HepG2 (cell line): ENCODE data around the gene SNRNP25. TPM values are rescaled to one million over a fixed set of nuclear protein-coding genes. Genes with fewer than 3 reads are reported as not detected.
A peak's percentile ranks its signal among the peaks of the same experiment; 100 is the strongest.

ENCODE experiments used
- CBX2 ChIP-seq, 2 experiments: fragments of 200-600 bp in 1 of 2; sonication (generic); formaldehyde crosslinking in 1 of 2; IDR thresholded peaks; 2 replicates each; pipeline versions ENCODE4 v1.7.0 to v1.8.1; 2018 to 2022; ENCODE audit warnings: low read depth in 2 of 2, low read length in 1 of 2, mild to moderate bottlenecking in 1 of 2, missing genetic modification reagents in 1 of 2
- ELF3 ChIP-seq: IDR thresholded peaks from 2 replicates; pipeline ENCODE4 v1.6.1; 2016; ENCODE audit warnings: missing genetic modification reagents, missing compliant biosample characterization
- FOXP1 ChIP-seq, 2 experiments: fragments of 450-650 bp in 1 of 2; IDR thresholded peaks; 2 replicates each; pipeline ENCODE4 v1.6.1; 2017 to 2018; ENCODE audit warnings: antibody characterized with exemption in 1 of 2
- HOXA9 ChIP-seq: sonication (generic); formaldehyde crosslinking; IDR thresholded peaks from 2 replicates; pipeline ENCODE4 v1.8.1; 2022; ENCODE audit warnings: missing genetic modification reagents, mild to moderate bottlenecking, moderate library complexity, borderline replicate concordance
- ISX ChIP-seq: sonication (generic); formaldehyde crosslinking; conservative IDR thresholded peaks from 2 replicates; pipeline ENCODE4 v1.5.0; 2020; ENCODE audit warnings: missing genetic modification reagents
- KAT7 ChIP-seq: IDR thresholded peaks from 2 replicates; pipeline ENCODE4 v1.6.1; 2018; ENCODE audit warnings: borderline replicate concordance, missing compliant biosample characterization
- KDM5B ChIP-seq: sonication (generic); formaldehyde crosslinking; IDR thresholded peaks from 2 replicates; pipeline ENCODE4 v1.4.0; 2020; ENCODE audit warnings: missing genetic modification reagents, mild to moderate bottlenecking, borderline replicate concordance
- MXD1 ChIP-seq: sonication (generic); formaldehyde crosslinking; IDR thresholded peaks from 2 replicates; pipeline ENCODE4 v1.4.0; 2020; ENCODE audit warnings: mild to moderate bottlenecking, missing genetic modification reagents
- NCOA1 ChIP-seq: sonication (generic); formaldehyde crosslinking; IDR thresholded peaks from 2 replicates; pipeline ENCODE4 v1.9.0; 2021; ENCODE audit warnings: missing genetic modification reagents
- SIX4 ChIP-seq: sonication (generic); formaldehyde crosslinking; IDR thresholded peaks from 2 replicates; pipeline ENCODE4 v1.4.0; 2020; ENCODE audit warnings: missing genetic modification reagents
- SMAD9 ChIP-seq: sonication (generic); formaldehyde crosslinking; IDR thresholded peaks from 2 replicates; pipeline ENCODE4 v1.5.1; 2020; ENCODE audit warnings: mild to moderate bottlenecking, missing genetic modification reagents
- SNAI1 ChIP-seq: sonication (generic); formaldehyde crosslinking; IDR thresholded peaks from 2 replicates; pipeline ENCODE4 v1.5.0; 2020; ENCODE audit warnings: mild to moderate bottlenecking, missing genetic modification reagents, borderline replicate concordance
- TERF1 ChIP-seq: sonication (generic); formaldehyde crosslinking; IDR thresholded peaks from 2 replicates; pipeline ENCODE4 v1.8.0; 2022; ENCODE audit warnings: mild to moderate bottlenecking, missing genetic modification reagents, moderate library complexity
- ZBTB38 ChIP-seq: sonication (generic); formaldehyde crosslinking; IDR thresholded peaks from 2 replicates; pipeline ENCODE4 v1.5.1; 2020; ENCODE audit warnings: mild to moderate bottlenecking, missing genetic modification reagents
- ZKSCAN1 ChIP-seq: fragments of 150-350 bp; IDR thresholded peaks from 2 replicates; pipeline ENCODE4 v1.6.1; 2014; ENCODE audit warnings: low read length
- ZNF44 ChIP-seq: sonication (generic); formaldehyde crosslinking; IDR thresholded peaks from 2 replicates; pipeline ENCODE4 v1.5.1; 2020; ENCODE audit warnings: mild to moderate bottlenecking, missing genetic modification reagents
- ZNF549 ChIP-seq: sonication (generic); formaldehyde crosslinking; IDR thresholded peaks from 2 replicates; pipeline ENCODE4 v1.5.0; 2020; ENCODE audit warnings: missing genetic modification reagents
- ZNF574 ChIP-seq: sonication (generic); formaldehyde crosslinking; IDR thresholded peaks from 2 replicates; pipeline ENCODE4 v1.4.0; 2020; ENCODE audit warnings: missing genetic modification reagents
- ZNF614 ChIP-seq: IDR thresholded peaks from 2 replicates; pipeline ENCODE4 v1.6.1; 2018; ENCODE audit warnings: missing biosample characterization, missing genetic modification reagents, inconsistent platforms, borderline replicate concordance
- ZNF652 ChIP-seq: IDR thresholded peaks from 2 replicates; pipeline ENCODE4 v1.6.1; 2016; ENCODE audit warnings: low read depth, borderline replicate concordance
- ZNF776 ChIP-seq: sonication (generic); formaldehyde crosslinking; IDR thresholded peaks from 2 replicates; pipeline ENCODE4 v1.4.0; 2020; ENCODE audit warnings: mild to moderate bottlenecking, missing genetic modification reagents
- ZNF790 ChIP-seq: sonication (generic); formaldehyde crosslinking; IDR thresholded peaks from 2 replicates; pipeline ENCODE4 v1.8.0; 2022; ENCODE audit warnings: missing genetic modification reagents, mild to moderate bottlenecking, borderline replicate concordance
- ZNF83 ChIP-seq: sonication (generic); formaldehyde crosslinking; IDR thresholded peaks from 2 replicates; pipeline ENCODE4 v1.4.0; 2020; ENCODE audit warnings: missing genetic modification reagents, mild to moderate bottlenecking, borderline replicate concordance
- ZNF891 ChIP-seq: sonication (generic); formaldehyde crosslinking; IDR thresholded peaks from 2 replicates; pipeline ENCODE4 v1.5.0; 2020; ENCODE audit warnings: mild to moderate bottlenecking, missing genetic modification reagents
- polyA plus RNA-seq, 8 experiments: library from polyadenylated mRNA; depleted of rRNA in 3 of 8; stranded (reverse) in 7 of 8; unstranded in 1 of 8; fragments of >200 nt; fragmentation: Illumina TruSeq in 4 of 8; extraction: Trizol in 4 of 8; gene quantifications; 2 replicates each; pipeline versions ENCODE4 v1.2.1 to v1.2.3, GENCODE V29; 2011 to 2016; ENCODE audit warnings: low read depth in 4 of 8, missing spikeins in 1 of 8, mixed read lengths in 1 of 8; ENCODE audit not compliant: insufficient read depth in 1 of 8
- total RNA-seq, 5 experiments: library from RNA; depleted of rRNA; stranded (reverse); fragments of >200 nt; fragmentation: Illumina TruSeq; extraction: Trizol; gene quantifications; 2 replicates each; pipeline ENCODE4 v1.2.3, GENCODE V29; 2016; ENCODE audit warnings: low read depth in 1 of 5

SNRNP25 gene
- total and polyA plus RNA-seq, 2 of the 13 experiments (the other 11 are each of a cell fraction or from before 2014, with no cell fraction given): 34.1 to 97.4 TPM

- TF ChIP-seq ZNF891 (CRISPR knock-in tag) (peak; percentile 92), KAT7 (CRISPR knock-in tag) (peak; percentile 77; the same call in 1 of the 2 replicates), HOXA9 (peak; percentile 75; the same call in 1 of the 2 replicates), FOXP1 (IDR thresholded peaks at IDR 0.05) (no peak), FOXP1 (CRISPR knock-in tag; IDR thresholded peaks at IDR 0.05) (no peak), ZNF614 (CRISPR knock-in tag) (no peak), ISX (CRISPR knock-in tag) (peak; percentile 73; the same call in 1 of the 2 replicates), TERF1 (CRISPR knock-in tag) (0 out of 2 replicates have a peak, but pooled peaks have one; percentile 53), SMAD9 (CRISPR knock-in tag) (no peak; the same call in 1 of the 2 replicates), ZNF790 (peak; percentile 54; the same call in 1 of the 2 replicates), ZNF776 (CRISPR knock-in tag) (peak; percentile 45; the same call in 1 of the 2 replicates), CBX2 (IDR thresholded peaks at IDR 0.05; ENCODE audit: low read depth, low read length) (no peak), CBX2 (CRISPR knock-in tag; IDR thresholded peaks at IDR 0.05; ENCODE audit: low read depth) (no peak), SNAI1 (CRISPR knock-in tag) (peak; percentile 44; the same call in 1 of the 2 replicates), ZNF652 (CRISPR knock-in tag) (no peak), NCOA1 (peak; percentile 77; the same call in 1 of the 2 replicates), ZNF574 (CRISPR knock-in tag) (peak; percentile 66; the same call in 1 of the 2 replicates), KDM5B (peak; percentile 61; the same call in 1 of the 2 replicates), MXD1 (CRISPR knock-in tag) (peak; percentile 93), ZBTB38 (CRISPR knock-in tag) (no peak; the same call in 1 of the 2 replicates), ZNF549 (no peak), SIX4 (CRISPR knock-in tag) (no peak), ZKSCAN1 (no peak), ZNF44 (CRISPR knock-in tag) (no peak), ELF3 (CRISPR knock-in tag) (no peak), ZNF83 (CRISPR knock-in tag) (peak; percentile 79; the same call in 1 of the 2 replicates)
These were observed at the start of gene SNRNP25, which contains the start of gene POLR3K (continued) for GRCh38 chr16:53346-54236.
